OCI-LY7 (cell line): ENCODE measurements around the gene ARAP1. TPM values are rescaled to one million over a fixed set of nuclear protein-coding genes. Genes with fewer than 3 reads are reported as not detected.

Source experiments
- BruUV-seq: library from RNA; stranded (reverse); fragments of 400-500 nt; replicated peaks from 2 replicates; lab custom pipeline; 2021; lab: Mats Ljungman, UMichigan
- CTCF ChIA-PET: fragments of 300-600 bp; sonication (Branson Sonifier 250); formaldehyde crosslinking; loops from one replicate; lab custom pipeline; 2022; ENCODE audit warnings: antibody characterized with exemption; ENCODE audit not compliant: unreplicated experiment; lab: Charles Lee
- POLR2A ChIA-PET: fragments of 300-600 bp; sonication (Branson Sonifier 250); formaldehyde crosslinking; loops from one replicate; lab custom pipeline; 2022; ENCODE audit warnings: antibody characterized with exemption; lab: Charles Lee
- DNase-seq: peaks from one replicate; pipeline ENCODE4 v3.0.0-alpha.2; 2015; ENCODE audit warnings: low spot score
- H2AFZ ChIP-seq: fragments of 200-600 bp; sonication (generic), shearing (Covaris generic); 2 replicates; pipeline ENCODE4 v1.6.1; 2014; ENCODE audit warnings: mild to moderate bottlenecking, antibody characterized with exemption, low read length, moderate library complexity
- H3K27ac ChIP-seq: fragments of 200-600 bp; sonication (generic); 2 replicates; pipeline ENCODE4 v1.5.1; 2014; ENCODE audit warnings: mixed run types, low read depth, mild to moderate bottlenecking, moderate library complexity, low read length, inconsistent platforms; ENCODE audit not compliant: poor library complexity, severe bottlenecking
- H3K36me3 ChIP-seq: fragments of 200-600 bp; sonication (generic); 2 replicates; pipeline ENCODE4 v1.6.1; 2014; ENCODE audit warnings: mild to moderate bottlenecking, antibody characterized with exemption, low read length, moderate library complexity, mixed read lengths; ENCODE audit not compliant: insufficient read depth
- H3K4me1 ChIP-seq: fragments of 200-600 bp; sonication (generic); 2 replicates; pipeline ENCODE4 v1.5.1; 2014; ENCODE audit warnings: mild to moderate bottlenecking, low read length; ENCODE audit not compliant: insufficient read depth, poor library complexity, severe bottlenecking
- H3K4me2 ChIP-seq: fragments of 200-600 bp; sonication (generic); 2 replicates; pipeline ENCODE4 v1.6.1; 2014; ENCODE audit warnings: mild to moderate bottlenecking, low read length
- H3K4me3 ChIP-seq: fragments of 200-600 bp; sonication (generic); 2 replicates; pipeline ENCODE4 v1.5.1; 2014; ENCODE audit warnings: mild to moderate bottlenecking, low read depth, low read length; ENCODE audit not compliant: poor library complexity, severe bottlenecking
- H3K79me2 ChIP-seq: fragments of 200-600 bp; sonication (generic); 2 replicates; pipeline ENCODE4 v1.6.1; 2016; ENCODE audit warnings: low read depth, mild to moderate bottlenecking, low read length, moderate library complexity, mixed read lengths; ENCODE audit not compliant: insufficient read depth
- H3K9me2 ChIP-seq: fragments of 200-600 bp; sonication (generic); 2 replicates; pipeline ENCODE4 v1.6.1; 2016; ENCODE audit warnings: mild to moderate bottlenecking, low read length, mixed read lengths; ENCODE audit not compliant: insufficient read depth
- H3K9me3 ChIP-seq: fragments of 200-600 bp; sonication (generic); 2 replicates; pipeline ENCODE4 v1.6.1; 2014; ENCODE audit warnings: mild to moderate bottlenecking, mixed run types, low read length, mixed read lengths
- H4K20me1 ChIP-seq: fragments of 200-600 bp; sonication (generic); 2 replicates; pipeline ENCODE4 v1.6.1; 2014; ENCODE audit warnings: mild to moderate bottlenecking, antibody characterized with exemption, low read length, moderate library complexity, mixed read lengths; ENCODE audit not compliant: insufficient read depth
- EZH2phosphoT487 ChIP-seq: fragments of 200-600 bp; sonication (generic); IDR thresholded peaks from 2 replicates; pipeline ENCODE4 v1.6.1; 2018; ENCODE audit warnings: low read depth, borderline replicate concordance, mild to moderate bottlenecking, mixed run types, antibody characterized with exemption, low read length, moderate library complexity, mixed read lengths
- intact Hi-C: fragments of 100-400 bp; cut with micrococcal nuclease; formaldehyde crosslinking; loops from one replicate; pipeline ENCODE4 v1.10.0; 2022; ENCODE audit not compliant: unreplicated experiment
- total RNA-seq, 2 experiments: library from RNA; depleted of rRNA in 1 of 2; stranded (reverse); fragments of >200 nt in 1 of 2; shearing (Covaris generic) in 1 of 2; gene quantifications; 2 replicates each; pipeline ENCODE4 v1.2.3, GENCODE V29; 2014 to 2022
- TF ChIP-seq, protein P1 (sequence below): fragments of 200-600 bp; sonication (generic); conservative IDR thresholded peaks from 2 replicates; pipeline ENCODE4 v1.5.1; 2014; ENCODE audit warnings: mild to moderate bottlenecking, antibody characterized with exemption, low read length, moderate library complexity, mixed read lengths

The ARAP1 gene
- total RNA-seq, 2 experiments from 2014 or later = 65.6 to 106 TPM

DNA sequence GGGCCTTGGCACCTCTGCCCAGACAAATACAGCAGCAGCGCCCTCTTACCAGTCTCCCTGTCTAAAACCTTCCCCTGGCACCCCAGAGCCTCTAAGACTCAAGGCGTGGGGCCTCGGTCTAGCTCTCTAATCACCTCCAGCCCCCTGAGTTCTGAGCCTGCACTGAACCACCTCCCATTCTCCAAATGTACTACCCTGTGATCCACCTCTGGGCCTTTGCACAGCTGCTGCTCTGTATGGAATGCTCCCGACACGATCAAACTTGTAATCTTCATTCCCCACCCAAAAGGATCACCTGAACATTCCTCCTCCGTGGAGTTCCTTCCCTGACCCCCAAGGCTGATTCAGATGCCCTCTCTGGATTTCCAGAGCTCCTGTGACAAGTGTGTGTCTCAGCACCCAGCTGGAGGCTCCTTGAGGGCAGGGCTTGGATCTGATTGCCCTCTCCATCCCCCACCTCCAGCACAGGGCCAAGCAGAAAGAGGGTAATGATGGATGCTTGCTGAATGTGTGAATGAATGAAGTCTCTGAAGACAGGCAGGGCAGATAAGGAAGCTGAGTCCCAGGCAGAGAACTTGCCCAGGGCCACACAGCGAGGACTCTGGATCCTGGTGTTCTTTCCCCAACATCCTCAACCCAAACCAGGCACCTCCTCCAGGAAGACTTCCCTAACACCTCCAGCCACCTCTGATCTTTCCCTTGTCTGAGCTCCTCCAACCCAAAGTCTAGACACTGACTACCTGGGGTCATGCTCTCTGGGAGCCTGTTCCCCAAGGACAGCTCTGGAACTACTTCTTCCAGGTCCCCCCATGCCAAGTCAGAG, 23.3 kb upstream of the ARAP1 start:
- POLR2A ChIA-PET = interaction anchor here (1.0 kb wide), 1 partner anchor 17 kb away, joined by 4 read pairs; no protein-coding TSS in a partner anchor
- Histone ChIP-seq H3K9me3 (no peaks in the 10 kb centered on the region), H3K9me2 (no peaks in the 10 kb centered on the region), H3K4me2 (no peak overlapping the region), H3K27ac (no peak overlapping the region), H2AFZ (no peak overlapping the region), H3K4me1 (no peaks in the 10 kb centered on the region), H3K79me2 (no peaks in the 10 kb centered on the region), H3K36me3 (no peaks in the 10 kb centered on the region), H4K20me1 (no peaks in the 10 kb centered on the region), H3K4me3 (no peak overlapping the region)
- no peak for TF ChIP-seq EZH2phosphoT487
- TF ChIP-seq, protein P1, sequence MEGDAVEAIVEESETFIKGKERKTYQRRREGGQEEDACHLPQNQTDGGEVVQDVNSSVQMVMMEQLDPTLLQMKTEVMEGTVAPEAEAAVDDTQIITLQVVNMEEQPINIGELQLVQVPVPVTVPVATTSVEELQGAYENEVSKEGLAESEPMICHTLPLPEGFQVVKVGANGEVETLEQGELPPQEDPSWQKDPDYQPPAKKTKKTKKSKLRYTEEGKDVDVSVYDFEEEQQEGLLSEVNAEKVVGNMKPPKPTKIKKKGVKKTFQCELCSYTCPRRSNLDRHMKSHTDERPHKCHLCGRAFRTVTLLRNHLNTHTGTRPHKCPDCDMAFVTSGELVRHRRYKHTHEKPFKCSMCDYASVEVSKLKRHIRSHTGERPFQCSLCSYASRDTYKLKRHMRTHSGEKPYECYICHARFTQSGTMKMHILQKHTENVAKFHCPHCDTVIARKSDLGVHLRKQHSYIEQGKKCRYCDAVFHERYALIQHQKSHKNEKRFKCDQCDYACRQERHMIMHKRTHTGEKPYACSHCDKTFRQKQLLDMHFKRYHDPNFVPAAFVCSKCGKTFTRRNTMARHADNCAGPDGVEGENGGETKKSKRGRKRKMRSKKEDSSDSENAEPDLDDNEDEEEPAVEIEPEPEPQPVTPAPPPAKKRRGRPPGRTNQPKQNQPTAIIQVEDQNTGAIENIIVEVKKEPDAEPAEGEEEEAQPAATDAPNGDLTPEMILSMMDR = no peak
- intact Hi-C loops = no loop called here
- DNase-seq = no peak
- no TSS peak for BruUV-seq
- CTCF ChIA-PET = no interaction called here

DNA sequence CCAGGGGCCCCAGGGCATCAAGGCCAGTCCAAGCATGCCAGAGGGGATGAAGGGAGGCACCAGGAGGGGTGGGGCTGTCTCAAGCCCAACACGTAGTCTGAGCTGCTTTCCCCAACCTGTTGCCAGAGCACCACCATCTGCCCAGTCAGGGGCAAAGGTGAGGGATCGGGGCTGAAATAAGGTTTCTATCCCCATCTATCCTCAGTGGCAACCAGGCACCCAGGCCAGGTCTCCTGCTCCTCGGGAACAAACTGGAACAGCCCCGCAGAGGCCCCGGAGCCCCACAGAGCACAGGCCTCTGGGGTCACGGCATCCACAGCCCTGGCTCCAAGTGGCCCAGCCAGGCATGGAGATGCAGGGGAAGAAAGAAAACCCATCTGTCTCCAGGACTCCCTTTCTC, 22.3 kb upstream of the ARAP1 start:
- no peak for DNase-seq
- TF ChIP-seq EZH2phosphoT487 = no peak
- TF ChIP-seq, protein P1 = no peak
- no peak overlapping the region for H2AFZ ChIP-seq
- H3K9me2 ChIP-seq = no peaks in the 10 kb centered on the region
- CTCF ChIA-PET = interaction anchor here (0.5 kb wide), 1 partner anchor 37 kb away, joined by 3 read pairs; no protein-coding TSS in a partner anchor
- H3K4me2 ChIP-seq = no peak overlapping the region
- H3K9me3 ChIP-seq = no peaks in the 10 kb centered on the region
- POLR2A ChIA-PET = no interaction called here
- H3K4me1 ChIP-seq = no peaks in the 10 kb centered on the region
- intact Hi-C loops = no loop called here
- H4K20me1 ChIP-seq = no peaks in the 10 kb centered on the region
- no peaks in the 10 kb centered on the region for H3K36me3 ChIP-seq
- BruUV-seq = no TSS peak
- no peak overlapping the region for H3K4me3 ChIP-seq
- H3K27ac ChIP-seq = no peak overlapping the region
- no peaks in the 10 kb centered on the region for H3K79me2 ChIP-seq

DNA sequence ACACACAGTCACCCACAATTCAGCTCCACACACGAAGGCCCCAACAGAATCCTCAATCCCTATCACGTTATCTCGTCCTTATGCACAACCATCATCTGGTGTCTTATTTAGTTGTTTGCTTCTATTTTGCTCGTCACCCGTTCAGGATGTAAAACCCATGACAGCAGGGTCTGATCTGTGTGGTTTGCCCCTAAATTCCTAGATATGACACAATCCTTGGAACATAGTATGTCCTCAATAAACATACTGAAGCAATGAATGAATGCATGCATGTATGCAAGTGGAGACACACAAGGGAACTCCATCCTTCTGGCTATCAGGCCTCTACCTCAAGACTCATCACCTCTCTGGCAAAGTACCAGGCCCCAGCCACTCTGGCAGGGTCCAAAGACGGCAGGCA, 21.5 kb upstream of the ARAP1 start:
- Histone ChIP-seq H3K4me3 (no peak overlapping the region), H3K79me2 (no peaks in the 10 kb centered on the region), H4K20me1 (no peaks in the 10 kb centered on the region), H3K36me3 (no peaks in the 10 kb centered on the region), H3K4me1 (no peaks in the 10 kb centered on the region), H3K4me2 (no peak overlapping the region), H3K27ac (no peak overlapping the region), H3K9me2 (no peaks in the 10 kb centered on the region), H3K9me3 (no peaks in the 10 kb centered on the region), H2AFZ (no peak overlapping the region)
- CTCF ChIA-PET = no interaction called here
- intact Hi-C loops = no loop called here
- BruUV-seq = no TSS peak
- TF ChIP-seq, protein P1 = no peak
- TF ChIP-seq EZH2phosphoT487 = no peak
- no peak for DNase-seq
- POLR2A ChIA-PET = no interaction called here
